Stimulated activated CD8-positive, alpha-beta memory T cell treated with anti-CD3 and anti-CD28 coated beads, Interleukin-15, amount 100 ng/mL, for 4 hours (primary cell): ENCODE results near the gene USP17L13.
"Not testable (repeated sequence)": the region's sequence is repeated elsewhere in the genome, so short reads cannot be mapped to it uniquely, and the experiment has no call there.

ENCODE experiments used
- DNase-seq, 2 donors: peaks; one replicate each; pipeline ENCODE4 v3.0.0-alpha.2; 2020; ENCODE audit warnings: low read depth in 2 of 2

The USP17L13 gene, protein sequence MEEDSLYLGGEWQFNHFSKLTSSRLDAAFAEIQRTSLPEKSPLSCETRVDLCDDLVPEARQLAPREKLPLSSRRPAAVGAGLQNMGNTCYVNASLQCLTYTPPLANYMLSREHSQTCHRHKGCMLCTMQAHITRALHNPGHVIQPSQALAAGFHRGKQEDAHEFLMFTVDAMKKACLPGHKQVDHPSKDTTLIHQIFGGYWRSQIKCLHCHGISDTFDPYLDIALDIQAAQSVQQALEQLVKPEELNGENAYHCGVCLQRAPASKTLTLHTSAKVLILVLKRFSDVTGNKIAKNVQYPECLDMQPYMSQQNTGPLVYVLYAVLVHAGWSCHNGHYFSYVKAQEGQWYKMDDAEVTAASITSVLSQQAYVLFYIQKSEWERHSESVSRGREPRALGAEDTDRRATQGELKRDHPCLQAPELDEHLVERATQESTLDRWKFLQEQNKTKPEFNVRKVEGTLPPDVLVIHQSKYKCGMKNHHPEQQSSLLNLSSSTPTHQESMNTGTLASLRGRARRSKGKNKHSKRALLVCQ

DNA sequence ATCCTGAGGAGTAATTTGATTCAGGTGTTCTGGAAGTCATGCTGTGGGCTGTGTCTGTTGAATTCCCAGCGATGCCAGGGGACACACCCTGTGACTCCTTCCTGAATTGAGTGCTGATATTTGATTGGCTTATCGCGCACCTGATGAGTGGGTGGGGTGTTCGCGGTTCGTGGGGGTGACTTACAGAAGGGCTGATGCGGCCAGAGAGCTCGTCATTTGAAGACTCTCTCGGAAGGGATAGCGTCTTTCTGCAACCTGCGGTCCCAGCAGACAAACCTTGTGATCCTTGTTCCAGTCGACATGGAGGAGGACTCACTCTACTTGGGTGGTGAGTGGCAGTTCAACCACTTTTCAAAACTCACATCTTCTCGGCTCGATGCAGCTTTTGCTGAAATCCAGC is at the start of gene USP17L13:
Gene USP17L13 (plus strand): TSS at position 301 of the 400 bp plus-strand sequence. CDS start 0 bp downstream, at position 301.
- not testable (repeated sequence) for DNase-seq

DNA sequence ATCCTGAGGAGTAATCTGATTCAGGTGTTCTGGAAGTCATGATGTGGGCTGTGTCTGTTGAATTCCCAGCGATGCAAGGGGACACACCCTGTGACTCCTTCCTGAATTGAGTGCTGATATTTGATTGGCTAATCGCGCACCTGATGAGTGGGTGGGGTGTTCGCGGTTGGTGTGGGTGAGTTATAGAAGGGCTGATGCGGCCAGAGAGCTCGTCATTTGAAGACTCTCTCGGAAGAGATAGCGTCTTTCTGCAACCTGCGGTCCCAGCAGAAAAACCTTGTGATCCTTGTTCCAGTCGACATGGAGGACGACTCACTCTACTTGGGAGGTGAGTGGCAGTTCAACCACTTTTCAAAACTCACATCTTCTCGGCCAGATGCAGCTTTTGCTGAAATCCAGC is 14.3 kb upstream of the USP17L13 start, which contains the start of gene USP17L10:
Gene USP17L10 (plus strand): TSS at position 301 of the 400 bp plus-strand sequence. CDS start 0 bp downstream, at position 301.
- not testable (repeated sequence) for DNase-seq

DNA sequence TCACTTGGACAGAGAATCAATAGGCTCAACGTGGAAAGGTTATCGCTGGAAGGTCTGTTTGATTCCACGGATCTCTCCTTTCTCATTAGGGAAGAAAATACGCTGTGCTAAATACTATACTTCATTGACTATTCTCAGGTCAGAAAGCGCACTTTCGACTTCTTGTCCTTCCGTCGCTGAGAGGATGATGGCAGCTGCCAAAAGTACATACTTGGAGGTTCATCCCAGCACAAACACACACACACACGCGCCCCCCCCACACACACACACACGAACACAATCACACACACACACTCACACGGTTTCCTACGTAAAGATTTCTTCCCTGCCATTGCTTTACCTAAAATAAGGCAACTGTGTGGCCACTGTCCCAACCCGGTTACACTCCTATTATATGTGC is 10.0 kb upstream of the USP17L13 start:
- DNase-seq: not testable (repeated sequence)

DNA sequence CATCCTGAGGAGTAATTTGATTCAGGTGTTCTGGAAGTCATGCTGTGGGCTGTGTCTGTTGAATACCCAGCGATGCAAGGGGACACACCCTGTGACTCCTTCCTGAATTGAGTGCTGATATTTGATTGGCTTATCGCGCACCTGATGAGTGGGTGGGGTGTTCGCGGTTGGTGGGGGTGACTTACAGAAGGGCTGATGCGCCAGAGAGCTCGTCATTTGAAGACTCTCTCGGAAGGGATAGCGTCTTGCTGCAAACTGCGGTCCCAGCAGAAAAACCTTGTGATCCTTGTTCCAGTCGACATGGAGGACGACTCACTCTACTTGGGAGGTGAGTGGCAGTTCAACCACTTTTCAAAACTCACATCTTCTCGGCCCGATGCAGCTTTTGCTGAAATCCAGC is 9.6 kb upstream of the USP17L13 start, which contains the start of gene USP17L11:
Gene USP17L11 (plus strand): TSS at position 301 of the 400 bp plus-strand sequence. CDS start 0 bp downstream, at position 301.
- not testable (repeated sequence) for DNase-seq

DNA sequence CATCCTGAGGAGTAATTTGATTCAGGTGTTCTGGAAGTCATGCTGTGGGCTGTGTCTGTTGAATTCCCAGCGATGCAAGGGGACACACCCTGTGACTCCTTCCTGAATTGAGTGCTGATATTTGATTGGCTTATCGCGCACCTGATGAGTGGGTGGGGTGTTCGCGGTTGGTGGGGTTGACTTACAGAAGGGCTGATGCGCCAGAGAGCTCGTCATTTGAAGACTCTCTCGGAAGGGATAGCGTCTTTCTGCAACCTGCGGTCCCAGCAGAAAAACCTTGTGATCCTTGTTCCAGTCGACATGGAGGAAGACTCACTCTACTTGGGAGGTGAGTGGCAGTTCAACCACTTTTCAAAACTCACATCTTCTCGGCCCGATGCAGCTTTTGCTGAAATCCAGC is 4.8 kb upstream of the USP17L13 start, which contains the start of gene USP17L12:
Gene USP17L12 (plus strand): TSS at position 301 of the 400 bp plus-strand sequence. CDS start 0 bp downstream, at position 301.
- DNase-seq: not testable (repeated sequence)

DNA sequence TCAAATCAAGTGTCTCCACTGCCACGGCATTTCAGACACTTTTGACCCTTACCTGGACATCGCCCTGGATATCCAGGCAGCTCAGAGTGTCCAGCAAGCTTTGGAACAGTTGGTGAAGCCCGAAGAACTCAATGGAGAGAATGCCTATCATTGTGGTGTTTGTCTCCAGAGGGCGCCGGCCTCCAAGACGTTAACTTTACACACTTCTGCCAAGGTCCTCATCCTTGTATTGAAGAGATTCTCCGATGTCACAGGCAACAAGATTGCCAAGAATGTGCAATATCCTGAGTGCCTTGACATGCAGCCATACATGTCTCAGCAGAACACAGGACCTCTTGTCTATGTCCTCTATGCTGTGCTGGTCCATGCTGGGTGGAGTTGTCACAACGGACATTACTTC is 5.6 kb downstream of the USP17L13 start:
- DNase-seq: not testable (repeated sequence)

DNA sequence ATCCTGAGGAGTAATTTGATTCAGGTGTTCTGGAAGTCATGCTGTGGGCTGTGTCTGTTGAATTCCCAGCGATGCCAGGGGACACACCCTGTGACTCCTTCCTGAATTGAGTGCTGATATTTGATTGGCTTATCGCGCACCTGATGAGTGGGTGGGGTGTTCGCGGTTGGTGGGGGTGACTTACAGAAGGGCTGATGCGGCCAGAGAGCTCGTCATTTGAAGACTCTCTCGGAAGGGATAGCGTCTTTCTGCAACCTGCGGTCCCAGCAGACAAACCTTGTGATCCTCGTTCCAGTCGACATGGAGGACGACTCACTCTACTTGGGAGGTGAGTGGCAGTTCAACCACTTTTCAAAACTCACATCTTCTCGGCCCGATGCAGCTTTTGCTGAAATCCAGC is 9.4 kb downstream of the USP17L13 start, which contains the start of gene USP17L15:
Gene USP17L15 (plus strand): TSS at position 301 of the 400 bp plus-strand sequence. CDS start 0 bp downstream, at position 301.
- not testable (repeated sequence) for DNase-seq

DNA sequence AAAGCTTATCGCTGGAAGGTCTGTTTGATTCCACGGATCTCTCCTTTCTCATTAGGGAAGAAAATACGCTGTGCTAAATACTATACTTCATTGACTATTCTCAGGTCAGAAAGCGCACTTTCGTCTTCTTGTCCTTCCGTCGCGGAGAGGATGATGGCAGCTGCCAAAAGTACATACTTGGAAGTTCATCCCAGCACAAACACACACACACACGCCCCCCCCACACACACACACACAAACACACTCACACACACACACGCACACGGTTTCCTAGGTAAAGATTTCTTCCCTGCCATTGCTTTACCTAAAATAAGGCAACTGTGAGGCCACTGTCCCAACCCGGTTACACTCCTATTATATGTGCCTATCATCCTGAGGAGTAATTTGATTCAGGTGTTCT is 13.8 kb downstream of the USP17L13 start:
- DNase-seq: not testable (repeated sequence)

DNA sequence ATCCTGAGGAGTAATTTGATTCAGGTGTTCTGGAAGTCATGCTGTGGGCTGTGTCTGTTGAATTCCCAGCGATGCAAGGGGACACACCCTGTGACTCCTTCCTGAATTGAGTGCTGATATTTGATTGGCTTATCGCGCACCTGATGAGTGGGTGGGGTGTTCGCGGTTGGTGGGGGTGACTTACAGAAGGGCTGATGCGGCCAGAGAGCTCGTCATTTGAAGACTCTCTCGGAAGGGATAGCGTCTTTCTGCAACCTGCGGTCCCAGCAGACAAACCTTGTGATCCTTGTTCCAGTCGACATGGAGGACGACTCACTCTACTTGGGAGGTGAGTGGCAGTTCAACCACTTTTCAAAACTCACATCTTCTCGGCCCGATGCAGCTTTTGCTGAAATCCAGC is 18.9 kb downstream of the USP17L13 start, which contains the start of gene USP17L17:
Gene USP17L17 (plus strand): TSS at position 301 of the 400 bp plus-strand sequence. CDS start 0 bp downstream, at position 301.
- DNase-seq: not testable (repeated sequence)

DNA sequence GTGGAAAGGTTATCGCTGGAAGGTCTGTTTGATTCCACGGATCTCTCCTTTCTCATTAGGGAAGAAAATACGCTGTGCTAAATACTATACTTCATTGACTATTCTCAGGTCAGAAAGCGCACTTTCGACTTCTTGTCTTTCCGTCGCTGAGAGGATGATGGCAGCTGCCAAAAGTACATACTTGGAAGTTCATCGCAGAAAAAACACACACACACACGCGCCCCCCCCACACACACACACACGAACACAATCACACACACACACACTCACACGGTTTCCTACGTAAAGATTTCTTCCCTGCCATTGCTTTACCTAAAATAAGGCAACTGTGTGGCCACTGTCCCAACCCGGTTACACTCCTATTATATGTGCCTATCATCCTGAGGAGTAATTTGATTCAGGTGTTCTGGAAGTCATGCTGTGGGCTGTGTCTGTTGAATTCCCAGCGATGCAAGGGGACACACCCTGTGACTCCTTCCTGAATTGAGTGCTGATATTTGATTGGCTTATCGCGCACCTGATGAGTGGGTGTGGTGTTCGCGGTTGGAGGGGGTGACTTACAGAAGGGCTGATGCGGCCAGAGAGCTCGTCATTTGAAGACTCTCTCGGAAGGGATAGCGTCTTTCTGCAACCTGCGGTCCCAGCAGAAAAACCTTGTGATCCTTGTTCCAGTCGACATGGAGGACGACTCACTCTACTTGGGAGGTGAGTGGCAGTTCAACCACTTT is 23.4 kb downstream of the USP17L13 start, which contains the start of gene USP17L18:
Gene USP17L18 (plus strand): TSS at position 678 of the 728 bp plus-strand sequence. CDS start 0 bp downstream, at position 678.
- not testable (repeated sequence) for DNase-seq

DNA sequence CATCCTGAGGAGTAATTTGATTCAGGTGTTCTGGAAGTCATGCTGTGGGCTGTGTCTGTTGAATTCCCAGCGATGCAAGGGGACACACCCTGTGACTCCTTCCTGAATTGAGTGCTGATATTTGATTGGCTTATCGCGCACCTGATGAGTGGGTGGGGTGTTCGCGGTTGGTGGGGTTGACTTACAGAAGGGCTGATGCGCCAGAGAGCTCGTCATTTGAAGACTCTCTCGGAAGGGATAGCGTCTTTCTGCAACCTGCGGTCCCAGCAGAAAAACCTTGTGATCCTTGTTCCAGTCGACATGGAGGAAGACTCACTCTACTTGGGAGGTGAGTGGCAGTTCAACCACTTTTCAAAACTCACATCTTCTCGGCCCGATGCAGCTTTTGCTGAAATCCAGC is 28.4 kb downstream of the USP17L13 start, which contains the start of gene USP17L19:
Gene USP17L19 (plus strand): TSS at position 301 of the 400 bp plus-strand sequence. CDS start 0 bp downstream, at position 301.
- not testable (repeated sequence) for DNase-seq

DNA sequence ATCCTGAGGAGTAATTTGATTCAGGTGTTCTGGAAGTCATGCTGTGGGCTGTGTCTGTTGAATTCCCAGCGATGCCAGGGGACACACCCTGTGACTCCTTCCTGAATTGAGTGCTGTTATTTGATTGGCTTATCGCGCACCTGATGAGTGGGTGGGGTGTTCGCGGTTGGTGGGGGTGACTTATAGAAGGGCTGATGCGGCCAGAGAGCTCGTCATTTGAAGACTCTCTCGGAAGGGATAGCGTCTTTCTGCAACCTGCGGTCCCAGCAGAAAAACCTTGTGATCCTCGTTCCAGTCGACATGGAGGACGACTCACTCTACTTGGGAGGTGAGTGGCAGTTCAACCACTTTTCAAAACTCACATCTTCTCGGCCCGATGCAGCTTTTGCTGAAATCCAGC is 33.1 kb downstream of the USP17L13 start, which contains the start of gene USP17L20:
Gene USP17L20 (plus strand): TSS at position 301 of the 400 bp plus-strand sequence. CDS start 0 bp downstream, at position 301.
- not testable (repeated sequence) for DNase-seq

DNA sequence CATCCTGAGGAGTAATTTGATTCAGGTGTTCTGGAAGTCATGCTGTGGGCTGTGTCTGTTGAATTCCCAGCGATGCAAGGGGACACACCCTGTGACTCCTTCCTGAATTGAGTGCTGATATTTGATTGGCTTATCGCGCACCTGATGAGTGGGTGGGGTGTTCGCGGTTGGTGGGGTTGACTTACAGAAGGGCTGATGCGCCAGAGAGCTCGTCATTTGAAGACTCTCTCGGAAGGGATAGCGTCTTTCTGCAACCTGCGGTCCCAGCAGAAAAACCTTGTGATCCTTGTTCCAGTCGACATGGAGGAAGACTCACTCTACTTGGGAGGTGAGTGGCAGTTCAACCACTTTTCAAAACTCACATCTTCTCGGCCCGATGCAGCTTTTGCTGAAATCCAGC is 37.9 kb downstream of the USP17L13 start, which contains the start of gene USP17L21:
Gene USP17L21 (plus strand): TSS at position 301 of the 400 bp plus-strand sequence. CDS start 0 bp downstream, at position 301.
- not testable (repeated sequence) for DNase-seq

DNA sequence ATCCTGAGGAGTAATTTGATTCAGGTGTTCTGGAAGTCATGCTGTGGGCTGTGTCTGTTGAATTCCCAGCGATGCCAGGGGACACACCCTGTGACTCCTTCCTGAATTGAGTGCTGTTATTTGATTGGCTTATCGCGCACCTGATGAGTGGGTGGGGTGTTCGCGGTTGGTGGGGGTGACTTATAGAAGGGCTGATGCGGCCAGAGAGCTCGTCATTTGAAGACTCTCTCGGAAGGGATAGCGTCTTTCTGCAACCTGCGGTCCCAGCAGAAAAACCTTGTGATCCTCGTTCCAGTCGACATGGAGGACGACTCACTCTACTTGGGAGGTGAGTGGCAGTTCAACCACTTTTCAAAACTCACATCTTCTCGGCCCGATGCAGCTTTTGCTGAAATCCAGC is 42.6 kb downstream of the USP17L13 start, which contains the start of gene USP17L22:
Gene USP17L22 (plus strand): TSS at position 301 of the 400 bp plus-strand sequence. CDS start 0 bp downstream, at position 301.
- not testable (repeated sequence) for DNase-seq

DNA sequence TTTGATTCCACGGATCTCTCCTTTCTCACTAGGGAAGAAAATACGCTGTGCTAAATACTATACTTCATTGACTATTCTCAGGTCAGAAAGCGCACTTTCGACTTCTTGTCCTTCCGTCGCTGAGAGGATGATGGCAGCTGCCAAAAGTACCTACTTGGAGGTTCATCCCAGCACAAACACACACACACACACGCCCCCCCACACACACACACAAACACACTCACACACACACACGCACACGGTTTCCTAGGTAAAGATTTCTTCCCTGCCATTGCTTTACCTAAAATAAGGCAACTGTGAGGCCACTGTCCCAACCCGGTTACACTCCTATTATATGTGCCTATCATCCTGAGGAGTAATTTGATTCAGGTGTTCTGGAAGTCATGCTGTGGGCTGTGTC is 47.0 kb downstream of the USP17L13 start:
- not testable (repeated sequence) for DNase-seq
